ENCODE results near the gene SPTBN1.

Gene SPTBN1

DNA sequence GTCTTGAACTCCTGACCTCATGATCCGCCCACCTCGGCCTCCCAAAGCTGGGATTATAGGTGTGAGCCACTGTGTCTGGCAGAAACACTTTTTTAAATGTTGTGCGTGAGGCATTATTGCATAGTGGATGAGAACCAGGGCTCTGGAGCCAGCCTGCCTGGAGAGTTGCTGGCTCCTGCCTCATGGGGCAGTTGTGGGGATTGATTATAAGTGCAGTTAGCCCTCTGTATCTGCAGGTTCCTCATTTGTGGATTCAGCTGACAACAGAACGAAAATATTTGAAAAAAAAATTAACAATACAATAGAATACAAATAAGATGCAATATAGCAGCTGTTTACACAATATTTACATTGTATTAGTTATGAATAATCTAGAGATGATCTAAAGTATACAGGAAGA, 137.9 kb downstream of the SPTBN1 start:
- H3K4me1 ChIP-seq (ENCODE audit: control insufficient read depth, insufficient read depth, low read length): peaks cover 19% of the 10 kb centered on the region

DNA sequence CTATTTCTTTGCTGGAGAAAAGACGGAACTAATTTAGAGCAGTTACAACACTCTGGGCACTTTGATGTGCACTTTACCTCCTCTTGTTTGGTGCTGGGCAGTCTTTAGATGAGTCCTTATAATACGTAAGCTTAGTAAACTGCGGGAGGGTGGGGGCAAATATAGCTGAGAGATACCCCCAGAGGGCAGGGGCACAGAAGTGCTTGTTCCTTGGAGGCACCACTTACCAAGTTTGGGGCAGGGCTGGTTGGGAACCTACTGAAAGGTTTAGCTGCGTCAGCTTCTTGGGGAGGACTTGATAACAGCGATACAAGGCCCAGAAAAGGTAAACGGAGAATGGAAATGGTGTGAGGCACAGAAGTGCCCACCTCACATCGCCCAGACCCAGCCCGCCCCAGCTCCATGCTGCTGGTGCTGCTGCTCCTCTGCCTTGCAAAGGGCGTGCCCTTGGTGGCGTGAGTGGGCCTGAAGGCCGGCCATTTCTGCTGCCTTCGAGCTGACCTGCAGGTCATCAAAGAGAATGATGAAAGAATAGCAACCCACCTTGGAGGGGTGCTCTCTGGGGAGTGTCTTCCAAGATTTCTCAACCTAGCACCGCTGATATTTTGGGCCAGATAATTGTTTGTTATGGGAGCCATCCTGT, 139.2 kb downstream of the SPTBN1 start:
- peaks cover 29% of the 10 kb centered on the region for H3K36me3 ChIP-seq (ENCODE audit: control insufficient read depth, insufficient read depth, low read length)
- H3K4me3 ChIP-seq (ENCODE audit: low read depth, low read length): no peak overlapping the region
- H3K9me3 ChIP-seq (ENCODE audit: control insufficient read depth, insufficient read depth, low read depth, low read length): no peaks in the 10 kb centered on the region
- no peaks in the 10 kb centered on the region for H3K27me3 ChIP-seq (ENCODE audit: control insufficient read depth, insufficient read depth, low read length)
- no peak overlapping the region for H3K27ac ChIP-seq (ENCODE audit: low read depth, low read length)
- peaks cover 7% of the 10 kb centered on the region; the same call in 1 of the 2 replicates for H3K4me1 ChIP-seq (ENCODE audit: control insufficient read depth, insufficient read depth, low read length)
- no peak overlapping the region for H3K9ac ChIP-seq (ENCODE audit: low read length)

More for the DNA sequence above, 137.9 kb downstream of the SPTBN1 start:
- H3K9me3 ChIP-seq (ENCODE audit: control insufficient read depth, insufficient read depth, low read depth, low read length): no peaks in the 10 kb centered on the region
- no peaks in the 10 kb centered on the region for H3K27me3 ChIP-seq (ENCODE audit: control insufficient read depth, insufficient read depth, low read length)
- peaks cover 16% of the 10 kb centered on the region for H3K36me3 ChIP-seq (ENCODE audit: control insufficient read depth, insufficient read depth, low read length)
- no peak overlapping the region for H3K9ac ChIP-seq (ENCODE audit: low read length)
- H3K27ac ChIP-seq (ENCODE audit: low read depth, low read length): no peak overlapping the region
- H3K4me3 ChIP-seq (ENCODE audit: low read depth, low read length): no peak overlapping the region

DNA sequence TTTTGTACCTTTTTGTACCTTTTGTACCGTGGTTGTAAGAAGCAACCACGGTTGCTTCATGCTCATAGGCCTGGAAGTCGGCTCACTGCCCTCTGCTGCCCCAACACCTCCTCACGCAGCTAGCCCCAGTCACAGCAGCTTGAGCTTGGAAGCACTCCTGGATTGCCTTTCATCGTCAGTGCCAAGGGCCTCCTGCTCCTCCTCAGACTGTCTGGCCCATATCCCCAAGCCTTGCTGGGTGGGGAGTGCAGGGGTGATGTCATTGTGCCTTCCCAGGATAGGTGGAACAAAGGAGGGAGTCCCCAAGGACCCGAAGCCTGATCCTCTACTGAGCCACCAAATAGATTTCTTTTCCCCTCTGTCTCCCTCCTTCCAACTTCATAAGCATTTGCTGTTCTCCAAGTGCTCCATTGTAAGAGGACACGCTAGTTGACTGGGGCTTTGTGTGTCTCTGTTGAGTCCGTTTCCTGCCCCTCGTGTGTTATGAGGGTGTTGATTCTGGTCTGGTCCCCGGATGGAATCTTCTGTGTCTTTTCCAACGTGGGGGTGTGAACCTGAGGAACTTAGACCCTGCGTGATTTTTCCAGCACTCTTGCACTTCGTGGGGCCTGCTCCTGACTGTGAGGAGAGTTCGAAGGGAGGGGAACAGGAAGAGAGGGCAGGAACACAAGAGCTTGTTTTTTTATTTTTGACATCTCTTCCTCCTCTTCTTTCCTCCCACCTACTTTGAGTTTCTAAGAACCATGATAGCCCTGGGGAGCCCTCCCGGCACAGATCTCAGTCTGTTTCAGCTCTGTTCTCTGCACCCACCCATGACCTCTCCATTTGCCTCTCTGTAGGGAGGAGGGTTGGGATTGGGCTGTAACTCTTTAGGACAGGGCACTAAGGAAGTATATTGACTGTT, 140.1 kb downstream of the SPTBN1 start:
- Histone ChIP-seq H3K27ac (ENCODE audit: low read depth, low read length) (no peak overlapping the region), H3K4me3 (ENCODE audit: low read depth, low read length) (no peak overlapping the region), H3K9ac (ENCODE audit: low read length) (no peak overlapping the region), H3K9me3 (ENCODE audit: control insufficient read depth, insufficient read depth, low read depth, low read length) (no peaks in the 10 kb centered on the region), H3K4me1 (ENCODE audit: control insufficient read depth, insufficient read depth, low read length) (peaks cover 8% of the 10 kb centered on the region), H3K36me3 (ENCODE audit: control insufficient read depth, insufficient read depth, low read length) (peaks cover 30% of the 10 kb centered on the region), H3K27me3 (ENCODE audit: control insufficient read depth, insufficient read depth, low read length) (no peaks in the 10 kb centered on the region)

- H3K9ac ChIP-seq (ENCODE audit: low read length): no peak overlapping the region
- H3K9me3 ChIP-seq (ENCODE audit: control insufficient read depth, insufficient read depth, low read depth, low read length): no peaks in the 10 kb centered on the region
- H3K27ac ChIP-seq (ENCODE audit: low read depth, low read length): no peak overlapping the region
- H3K4me3 ChIP-seq (ENCODE audit: low read depth, low read length): no peak overlapping the region
- no peaks in the 10 kb centered on the region for H3K27me3 ChIP-seq (ENCODE audit: control insufficient read depth, insufficient read depth, low read length)
- peaks cover 30% of the 10 kb centered on the region for H3K36me3 ChIP-seq (ENCODE audit: control insufficient read depth, insufficient read depth, low read length)
- peaks cover 16% of the 10 kb centered on the region for H3K4me1 ChIP-seq (ENCODE audit: control insufficient read depth, insufficient read depth, low read length)
Observed at GRCh38 chr2:54597153-54597848, 141.2 kb downstream of the SPTBN1 start.

DNA sequence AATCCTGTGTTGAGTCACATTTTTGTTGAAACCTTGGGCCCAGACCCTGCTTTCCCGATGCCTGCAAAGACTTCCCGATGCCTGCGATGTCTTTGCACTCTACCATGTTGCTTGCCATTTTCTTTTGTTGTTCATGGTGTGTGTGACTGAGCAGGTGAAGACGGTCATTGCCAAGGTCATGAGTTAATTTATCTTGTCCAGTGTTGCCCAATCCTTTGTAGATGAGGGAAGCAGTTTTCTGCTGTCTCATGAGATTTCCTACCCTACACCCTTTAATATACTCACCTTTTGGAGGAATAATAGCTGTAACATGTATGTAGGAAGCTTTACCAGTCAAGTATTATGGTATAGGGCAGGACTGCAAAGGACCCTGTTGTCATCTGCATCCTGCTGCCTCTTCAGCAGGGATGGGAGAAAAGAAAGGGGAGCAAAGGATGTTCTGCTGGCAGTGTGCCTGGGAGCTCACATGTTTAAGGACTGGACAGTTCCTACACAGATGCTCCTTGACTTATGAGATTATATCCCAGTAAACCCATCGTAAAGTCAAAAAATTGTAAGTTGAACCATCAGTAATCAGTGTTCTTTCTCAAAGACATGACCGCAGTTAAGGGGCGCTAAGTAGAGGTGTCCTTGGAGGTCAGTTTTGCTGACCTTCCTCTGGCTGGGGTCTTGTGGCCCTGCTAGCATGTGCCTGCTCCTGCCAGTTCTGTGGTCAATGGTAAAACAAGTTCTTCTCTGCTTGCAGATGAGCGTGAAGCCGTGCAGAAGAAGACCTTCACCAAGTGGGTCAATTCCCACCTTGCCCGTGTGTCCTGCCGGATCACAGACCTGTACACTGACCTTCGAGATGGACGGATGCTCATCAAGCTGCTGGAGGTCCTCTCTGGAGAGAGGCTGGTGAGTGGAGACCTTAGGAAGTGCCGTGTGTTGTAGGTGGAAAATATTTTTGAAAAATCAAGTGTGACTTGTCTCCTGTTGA, 142.5 kb downstream of the SPTBN1 start:
- H3K27me3 ChIP-seq (ENCODE audit: control insufficient read depth, insufficient read depth, low read length): no peaks in the 10 kb centered on the region
- H3K27ac ChIP-seq (ENCODE audit: low read depth, low read length): no peak overlapping the region
- no peak overlapping the region for H3K4me3 ChIP-seq (ENCODE audit: low read depth, low read length)
- no peak overlapping the region for H3K9ac ChIP-seq (ENCODE audit: low read length)
- peaks cover 28% of the 10 kb centered on the region for H3K4me1 ChIP-seq (ENCODE audit: control insufficient read depth, insufficient read depth, low read length)
- no peaks in the 10 kb centered on the region for H3K9me3 ChIP-seq (ENCODE audit: control insufficient read depth, insufficient read depth, low read depth, low read length)
- H3K36me3 ChIP-seq (ENCODE audit: control insufficient read depth, insufficient read depth, low read length): peaks cover 24% of the 10 kb centered on the region

DNA sequence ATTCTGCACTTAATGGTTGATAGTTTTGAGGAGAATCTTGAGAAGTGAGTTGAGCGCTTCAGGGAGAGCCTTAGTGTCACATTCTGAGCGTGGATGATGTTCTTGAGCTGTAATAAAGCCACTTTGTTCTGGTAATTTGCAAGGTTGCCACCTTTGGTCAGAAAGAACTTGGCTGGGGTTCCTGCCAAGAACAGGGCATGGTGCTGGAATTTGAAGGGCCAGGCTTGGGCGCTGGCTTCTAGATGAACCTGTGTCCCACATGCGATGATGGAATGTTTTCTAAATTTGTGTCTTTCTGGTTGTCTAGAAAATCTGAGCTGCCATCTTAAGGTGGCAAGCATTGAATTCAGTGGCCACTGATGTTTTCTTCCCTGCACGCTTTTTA, 143.2 kb downstream of the SPTBN1 start:
- H3K4me1 ChIP-seq (ENCODE audit: control insufficient read depth, insufficient read depth, low read length): peaks cover 34% of the 10 kb centered on the region
- no peaks in the 10 kb centered on the region for H3K9me3 ChIP-seq (ENCODE audit: control insufficient read depth, insufficient read depth, low read depth, low read length)
- peaks cover 24% of the 10 kb centered on the region for H3K36me3 ChIP-seq (ENCODE audit: control insufficient read depth, insufficient read depth, low read length)
- H3K9ac ChIP-seq (ENCODE audit: low read length): no peak overlapping the region
- no peak overlapping the region for H3K4me3 ChIP-seq (ENCODE audit: low read depth, low read length)
- no peaks in the 10 kb centered on the region for H3K27me3 ChIP-seq (ENCODE audit: control insufficient read depth, insufficient read depth, low read length)
- H3K27ac ChIP-seq (ENCODE audit: low read depth, low read length): no peak overlapping the region

- H3K4me1 ChIP-seq (ENCODE audit: control insufficient read depth, insufficient read depth, low read length): peaks cover 40% of the 10 kb centered on the region
- H3K9ac ChIP-seq (ENCODE audit: low read length): no peak overlapping the region
- peaks cover 24% of the 10 kb centered on the region for H3K36me3 ChIP-seq (ENCODE audit: control insufficient read depth, insufficient read depth, low read length)
- no peak overlapping the region for H3K4me3 ChIP-seq (ENCODE audit: low read depth, low read length)
- no peaks in the 10 kb centered on the region for H3K27me3 ChIP-seq (ENCODE audit: control insufficient read depth, insufficient read depth, low read length)
- no peaks in the 10 kb centered on the region for H3K9me3 ChIP-seq (ENCODE audit: control insufficient read depth, insufficient read depth, low read depth, low read length)
- H3K27ac ChIP-seq (ENCODE audit: low read depth, low read length): no peak overlapping the region
Observed at GRCh38 chr2:54599914-54600313, 143.8 kb downstream of the SPTBN1 start.

- Histone ChIP-seq H3K4me3 (ENCODE audit: low read depth, low read length) (no peak overlapping the region), H3K4me1 (ENCODE audit: control insufficient read depth, insufficient read depth, low read length) (peaks cover 40% of the 10 kb centered on the region), H3K9me3 (ENCODE audit: control insufficient read depth, insufficient read depth, low read depth, low read length) (no peaks in the 10 kb centered on the region), H3K27ac (ENCODE audit: low read depth, low read length) (no peak overlapping the region), H3K36me3 (ENCODE audit: control insufficient read depth, insufficient read depth, low read length) (peaks cover 24% of the 10 kb centered on the region), H3K27me3 (ENCODE audit: control insufficient read depth, insufficient read depth, low read length) (no peaks in the 10 kb centered on the region), H3K9ac (ENCODE audit: low read length) (no peak overlapping the region)
Observed at GRCh38 chr2:54601339-54601738, 145.2 kb downstream of the SPTBN1 start.

- peaks cover 39% of the 10 kb centered on the region for H3K4me1 ChIP-seq (ENCODE audit: control insufficient read depth, insufficient read depth, low read length)
- H3K9me3 ChIP-seq (ENCODE audit: control insufficient read depth, insufficient read depth, low read depth, low read length): no peaks in the 10 kb centered on the region
- no peaks in the 10 kb centered on the region for H3K27me3 ChIP-seq (ENCODE audit: control insufficient read depth, insufficient read depth, low read length)
- H3K9ac ChIP-seq (ENCODE audit: low read length): no peak overlapping the region
- peaks cover 24% of the 10 kb centered on the region for H3K36me3 ChIP-seq (ENCODE audit: control insufficient read depth, insufficient read depth, low read length)
- no peak overlapping the region for H3K4me3 ChIP-seq (ENCODE audit: low read depth, low read length)
- no peak overlapping the region for H3K27ac ChIP-seq (ENCODE audit: low read depth, low read length)
Observed at GRCh38 chr2:54602736-54603322, 146.7 kb downstream of the SPTBN1 start.

GRCh38 chr2:54603357-54603756, 147.2 kb downstream of the SPTBN1 start:
- H3K9me3 ChIP-seq (ENCODE audit: control insufficient read depth, insufficient read depth, low read depth, low read length): no peaks in the 10 kb centered on the region
- peaks cover 20% of the 10 kb centered on the region for H3K36me3 ChIP-seq (ENCODE audit: control insufficient read depth, insufficient read depth, low read length)
- no peak overlapping the region for H3K27ac ChIP-seq (ENCODE audit: low read depth, low read length)
- peaks cover 39% of the 10 kb centered on the region for H3K4me1 ChIP-seq (ENCODE audit: control insufficient read depth, insufficient read depth, low read length)
- no peak overlapping the region for H3K4me3 ChIP-seq (ENCODE audit: low read depth, low read length)
- H3K27me3 ChIP-seq (ENCODE audit: control insufficient read depth, insufficient read depth, low read length): no peaks in the 10 kb centered on the region
- no peak overlapping the region for H3K9ac ChIP-seq (ENCODE audit: low read length)
